SK-N-DZ (cell line): ENCODE data around the gene CSMD2.

ENCODE experiments used
- DNase-seq: peaks from one replicate; pipeline ENCODE4 v3.0.0-alpha.2; 2015; ENCODE audit warnings: low spot score

CSMD2 gene

DNA sequence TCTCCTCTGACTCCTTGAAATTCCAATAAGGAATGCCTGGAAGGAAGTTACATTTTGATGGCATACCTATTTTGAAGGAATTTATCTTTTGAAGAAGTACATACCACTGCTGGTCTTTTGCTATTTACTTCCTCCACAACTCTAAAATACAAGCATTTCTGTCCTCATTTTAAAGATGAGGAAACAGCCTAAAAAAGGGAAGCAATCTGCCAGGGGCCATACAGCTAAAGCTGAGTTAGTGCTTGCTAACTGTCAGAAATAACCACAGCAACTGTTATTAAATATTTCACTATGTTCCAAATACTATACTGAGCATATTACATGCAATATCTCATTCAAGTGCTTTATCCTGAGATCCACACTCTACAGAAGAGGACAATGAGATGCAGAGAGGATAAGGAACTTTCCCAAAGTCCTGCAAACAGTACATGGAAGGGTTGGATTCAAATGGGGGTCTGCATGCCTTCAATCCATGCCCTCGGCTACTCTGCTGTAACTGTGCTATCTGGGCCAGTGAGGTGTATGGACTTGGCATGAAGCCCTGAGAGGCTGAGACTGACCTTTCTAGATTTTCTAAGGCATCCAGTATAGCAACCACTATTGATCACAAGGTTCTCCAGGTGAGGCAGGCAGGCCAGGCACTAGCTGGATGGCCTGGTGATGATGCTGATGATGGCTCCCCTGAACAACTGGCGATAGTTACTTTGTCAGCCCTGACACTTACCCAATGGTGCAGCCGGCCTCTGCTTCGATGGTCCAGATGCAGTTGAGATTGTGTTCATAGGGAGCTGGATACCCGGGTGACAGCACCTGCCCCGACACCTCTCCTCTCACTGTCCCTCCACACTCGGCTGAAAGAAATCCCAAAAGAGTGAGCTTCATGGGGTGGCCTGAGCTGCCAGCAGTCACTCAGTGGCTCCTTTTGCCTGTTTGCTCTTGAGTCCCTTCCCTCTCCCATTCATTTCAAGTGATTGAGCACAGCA is 472.5 kb downstream of the CSMD2 start:
- no peak for DNase-seq

DNA sequence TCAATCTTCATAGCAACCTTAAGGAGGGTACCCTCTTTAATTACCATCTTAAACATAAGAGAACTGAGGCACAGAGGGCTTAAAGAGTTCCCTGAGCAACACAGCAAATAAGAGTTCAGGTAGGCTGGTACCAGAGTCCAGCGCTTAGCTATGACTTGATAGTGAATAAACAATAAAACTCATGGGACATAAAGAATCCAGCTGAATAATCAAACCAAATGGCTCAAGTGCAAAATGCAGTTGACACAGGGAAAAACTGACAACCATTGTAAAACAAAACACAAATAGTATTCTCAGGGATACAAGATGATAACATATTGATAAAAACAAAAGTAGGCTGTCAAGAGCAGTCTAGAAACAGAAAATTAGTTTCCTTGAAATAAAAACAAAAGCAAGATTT is 478.0 kb downstream of the CSMD2 start:
- DNase-seq = no peak

DNA sequence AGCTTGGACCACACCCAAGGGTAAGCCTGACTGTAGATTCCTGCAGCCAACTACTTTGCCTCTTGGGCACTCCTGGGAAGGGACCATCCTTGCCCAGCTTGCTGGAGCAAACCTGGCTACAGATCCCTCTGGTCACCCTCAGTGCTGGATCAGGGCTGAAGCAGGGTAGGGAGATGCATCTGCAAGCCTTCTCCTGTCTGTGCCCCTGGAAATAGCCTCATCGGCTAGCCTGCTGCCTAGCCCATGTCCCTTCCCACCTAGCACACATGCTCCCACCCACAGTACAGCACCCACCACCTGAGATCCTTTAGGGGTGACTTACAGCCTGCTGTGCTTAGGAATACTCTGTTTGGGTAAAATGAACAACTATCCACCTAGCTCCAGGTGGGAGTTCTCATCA is 478.5 kb downstream of the CSMD2 start:
- no peak for DNase-seq

DNA sequence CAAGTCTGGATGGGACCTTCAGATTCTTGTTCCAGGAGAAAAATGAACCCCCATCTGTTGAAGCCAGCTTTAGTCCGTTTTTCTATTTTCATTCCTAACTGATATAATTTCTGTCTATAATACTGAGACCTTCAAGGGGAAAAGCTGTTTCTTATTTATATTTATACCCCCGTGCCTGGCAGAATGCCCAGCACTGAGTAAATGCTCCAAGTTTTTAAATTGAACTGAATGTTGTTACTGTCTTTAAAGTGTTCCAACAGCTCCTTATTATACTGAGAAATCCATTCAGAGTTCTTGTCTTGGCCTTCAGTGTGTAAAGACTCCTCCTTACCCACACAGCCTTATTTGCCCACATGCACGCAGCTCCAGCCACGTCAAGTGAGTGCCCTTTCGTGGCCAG is 479.8 kb downstream of the CSMD2 start:
- no peak for DNase-seq

DNA sequence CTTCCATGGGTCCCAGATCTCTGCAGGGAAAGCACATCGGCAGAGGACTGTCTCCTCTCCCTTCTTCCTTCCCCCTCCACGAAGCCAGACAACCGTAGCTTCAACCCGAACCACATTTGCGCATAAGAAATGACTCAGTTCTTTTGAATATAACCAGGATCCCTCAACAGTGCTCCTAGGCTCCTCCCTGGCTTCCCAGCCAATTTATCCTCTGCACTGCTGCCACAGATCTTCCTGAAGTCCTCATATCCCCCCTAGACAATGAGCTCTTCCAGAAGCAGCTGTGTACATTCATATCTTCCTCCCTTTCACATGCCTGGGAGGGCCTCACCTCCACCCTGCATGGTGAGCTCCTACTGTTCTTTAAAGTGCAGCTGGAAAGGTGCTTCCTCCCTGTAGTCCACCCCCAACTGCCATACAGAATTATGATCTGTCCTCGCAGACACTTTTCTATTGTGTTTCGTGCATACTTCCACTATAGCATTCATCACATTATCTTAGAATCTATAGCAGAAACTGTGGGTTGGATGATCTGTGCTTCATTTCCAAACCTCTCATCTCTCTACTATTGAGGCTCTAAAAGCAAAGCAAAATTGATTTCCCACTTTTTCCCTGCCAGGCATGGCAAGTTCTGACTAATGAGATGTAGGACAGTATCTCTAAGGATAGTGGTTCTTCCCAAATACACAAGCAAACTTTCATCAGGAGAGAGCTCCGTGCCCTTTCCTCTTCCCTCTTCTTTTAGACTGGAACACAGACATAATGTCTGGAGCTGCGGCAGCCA is 480.4 kb downstream of the CSMD2 start:
- no peak for DNase-seq

DNA sequence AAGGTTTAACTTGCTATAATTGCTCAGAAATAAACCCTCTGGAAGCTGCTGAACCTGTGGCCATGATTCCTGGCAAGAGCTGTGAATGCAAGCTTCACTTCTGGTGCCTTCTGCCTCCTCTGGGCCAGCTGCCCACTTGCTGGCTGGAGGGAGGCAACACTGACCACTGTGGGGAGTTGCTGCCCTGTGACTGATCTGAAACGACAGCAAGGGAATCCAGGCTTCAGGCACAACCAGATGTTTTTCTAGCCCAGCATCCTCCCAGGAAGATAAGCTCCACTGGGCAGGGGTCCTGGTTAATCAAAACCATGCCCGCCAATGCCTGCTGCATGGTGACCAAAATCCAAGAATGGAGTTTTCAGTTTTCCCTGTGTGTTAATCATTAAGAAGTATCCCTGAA is 481.1 kb downstream of the CSMD2 start:
- DNase-seq = no peak

DNA sequence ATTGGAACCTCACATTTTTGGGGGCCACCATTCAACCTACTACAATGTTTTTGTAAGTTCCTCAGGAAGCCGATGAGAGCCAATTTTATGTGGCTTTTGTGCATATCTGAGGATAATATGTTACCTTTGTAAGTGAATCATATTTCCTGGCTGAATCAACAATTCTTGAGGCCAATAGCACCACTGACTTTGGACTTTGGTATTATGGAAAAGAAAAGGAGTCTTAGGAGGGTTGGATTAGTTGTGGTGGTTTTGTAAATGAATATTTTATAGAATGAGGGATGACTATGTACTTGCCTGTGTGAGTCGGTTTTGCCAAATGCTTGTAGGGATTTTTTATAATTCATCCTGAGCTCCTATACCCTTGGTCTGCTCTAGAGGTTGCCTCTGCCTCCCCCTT is 482.7 kb downstream of the CSMD2 start:
- DNase-seq = no peak

DNA sequence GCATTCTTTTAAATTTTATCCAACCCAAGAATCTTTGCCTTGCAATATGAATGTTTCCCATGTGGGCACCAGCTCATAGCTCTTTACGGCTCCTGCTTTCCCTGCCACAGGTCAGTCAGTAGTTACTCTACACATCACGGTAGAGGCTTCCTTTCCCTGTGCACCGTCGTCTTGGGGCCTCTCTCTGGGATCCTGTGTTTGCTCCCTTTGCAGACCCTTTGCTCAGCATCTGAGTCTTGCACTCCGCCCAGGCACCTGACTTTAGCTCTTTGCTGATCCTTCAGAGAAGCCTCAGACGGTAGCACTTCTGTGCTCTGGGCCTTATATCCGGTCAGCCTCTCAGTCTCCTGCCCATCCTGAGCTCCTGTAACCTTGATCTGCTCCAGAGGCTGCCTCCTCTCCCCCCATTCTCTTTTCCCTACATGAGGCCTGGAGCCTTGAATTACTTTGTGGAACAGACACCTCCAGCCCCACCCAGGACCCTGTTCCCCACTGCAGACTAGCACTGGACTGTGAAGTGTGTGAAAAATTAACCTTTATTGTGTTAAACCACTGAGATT is 484.7 kb downstream of the CSMD2 start:
- DNase-seq = no peak

DNA sequence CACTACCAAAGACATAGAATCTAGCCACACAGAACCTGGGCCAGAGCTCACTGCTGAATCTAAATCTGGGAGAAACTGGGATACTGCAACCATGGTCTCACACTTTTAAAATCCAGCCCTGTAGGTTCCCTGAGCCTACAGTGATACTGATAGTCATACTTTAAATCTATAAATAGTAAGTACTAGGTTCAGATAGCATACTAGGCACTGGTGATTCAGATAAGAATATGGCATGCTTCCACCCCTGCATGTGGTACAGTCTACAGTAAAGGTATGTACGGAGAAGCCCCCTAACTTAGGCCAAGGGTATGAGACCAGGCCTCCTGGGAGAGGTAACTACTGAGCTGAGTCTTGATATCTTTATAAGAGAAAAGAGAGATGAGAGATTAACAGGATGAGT is 494.5 kb downstream of the CSMD2 start:
- no peak for DNase-seq

DNA sequence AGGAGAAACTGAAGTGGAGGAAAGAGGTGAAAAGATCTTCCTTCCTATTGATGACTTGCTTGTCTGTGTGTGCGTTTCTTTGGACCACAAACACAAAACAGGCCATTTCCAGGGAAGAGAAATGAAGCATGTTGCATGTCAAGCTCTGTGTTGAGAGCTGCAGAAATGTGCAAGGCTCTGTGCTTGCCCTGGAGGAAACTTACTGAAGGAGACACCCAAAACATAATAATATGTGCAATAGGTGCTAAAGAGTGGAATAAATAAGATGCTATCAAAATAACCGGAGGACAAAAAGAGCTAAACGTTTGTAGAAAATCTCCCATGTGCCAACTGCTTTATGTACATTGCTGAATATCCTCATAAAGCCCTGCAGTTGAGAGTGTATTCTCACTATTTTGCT is 496.3 kb downstream of the CSMD2 start:
- no peak for DNase-seq

DNA sequence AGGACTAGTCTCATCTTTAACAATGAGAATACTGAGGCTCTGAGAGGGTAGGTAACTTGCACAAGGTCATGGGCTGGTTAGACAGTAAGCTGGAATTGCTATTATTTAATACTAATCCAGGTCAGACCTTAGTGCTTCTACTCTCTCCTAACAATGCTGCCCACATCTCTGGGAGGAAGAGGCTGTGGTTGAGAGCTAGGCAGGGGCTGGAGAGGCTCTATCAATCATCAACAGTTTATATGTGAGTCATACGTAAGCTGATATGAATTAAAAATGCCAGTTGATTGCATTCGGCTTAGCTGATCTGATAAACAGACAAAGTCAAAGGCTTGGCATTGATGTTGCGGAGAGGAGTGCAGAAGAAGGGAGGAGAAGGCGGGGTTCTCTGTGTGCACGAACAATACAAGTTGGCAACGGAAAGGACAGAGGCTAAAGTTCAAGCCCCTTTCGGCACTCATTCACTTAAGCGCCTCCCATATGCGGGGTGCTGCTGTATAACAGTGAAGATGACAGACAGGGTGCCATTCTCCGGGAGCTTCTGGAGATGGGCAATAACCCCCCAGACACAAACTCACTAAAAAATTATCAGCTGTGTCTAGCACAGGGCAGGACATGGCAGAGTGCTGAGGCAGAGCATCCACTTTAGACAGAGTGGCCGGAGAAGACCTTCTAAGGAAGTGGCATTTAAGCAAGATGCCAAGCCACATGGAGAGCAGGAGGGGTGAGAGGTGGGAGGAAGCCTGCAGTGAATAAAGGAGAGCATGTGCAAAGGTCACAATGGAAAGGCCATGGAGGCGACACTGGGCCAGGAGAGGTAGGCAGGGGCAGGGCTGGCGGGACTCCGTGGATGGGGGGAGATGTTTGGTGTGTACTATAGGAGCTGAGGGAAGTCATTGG is 497.4 kb downstream of the CSMD2 start:
- DNase-seq = no peak

DNA sequence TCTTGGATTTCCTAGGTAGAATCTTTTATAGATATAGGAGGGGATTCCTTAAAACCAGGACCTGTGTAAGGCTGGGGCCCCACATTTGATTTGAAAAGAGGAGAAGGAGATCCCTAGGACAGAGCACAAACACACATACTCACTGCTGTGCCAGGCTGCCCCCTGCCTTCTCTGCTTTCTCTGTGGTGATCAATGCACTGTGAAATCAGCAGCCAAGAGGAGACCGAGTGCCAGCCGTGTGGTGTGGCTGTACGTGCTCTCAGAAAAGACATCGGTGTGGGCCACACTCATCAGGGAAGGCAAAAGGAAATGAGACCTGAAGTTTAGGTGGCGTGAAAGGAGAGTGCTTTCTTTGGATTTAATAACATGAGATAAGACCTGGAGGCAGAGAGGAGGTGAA is 498.4 kb downstream of the CSMD2 start:
- DNase-seq = no peak

DNA sequence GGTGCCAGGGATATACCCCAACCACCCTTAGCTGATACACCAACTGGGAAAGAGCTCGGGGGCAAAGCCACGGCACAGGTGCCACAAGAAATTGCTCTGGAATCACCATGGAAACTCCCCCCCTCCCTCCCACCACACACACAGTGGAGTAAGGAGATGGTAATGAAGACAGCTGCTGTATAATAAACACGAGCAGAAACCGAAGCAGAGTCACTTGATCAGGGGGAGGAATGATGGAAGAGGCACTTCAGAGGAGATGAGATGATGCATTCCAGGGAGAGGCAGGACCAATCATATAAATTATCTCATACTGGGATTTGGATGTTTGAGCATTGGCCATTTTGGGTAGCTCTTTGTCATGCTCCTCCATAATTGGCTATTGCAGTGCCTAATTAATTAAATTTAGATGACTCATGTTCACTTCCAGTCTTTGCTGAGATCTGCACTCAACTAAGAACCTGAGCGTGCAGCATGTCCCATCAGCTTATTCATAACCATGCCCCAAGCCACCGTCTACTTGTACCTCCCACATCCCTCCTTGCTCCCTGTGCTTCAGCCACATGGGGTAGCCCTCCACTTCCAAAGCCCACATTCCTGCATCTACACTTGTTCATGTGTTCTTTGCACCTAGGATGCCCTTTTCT is 503.1 kb downstream of the CSMD2 start:
- DNase-seq = no peak

DNA sequence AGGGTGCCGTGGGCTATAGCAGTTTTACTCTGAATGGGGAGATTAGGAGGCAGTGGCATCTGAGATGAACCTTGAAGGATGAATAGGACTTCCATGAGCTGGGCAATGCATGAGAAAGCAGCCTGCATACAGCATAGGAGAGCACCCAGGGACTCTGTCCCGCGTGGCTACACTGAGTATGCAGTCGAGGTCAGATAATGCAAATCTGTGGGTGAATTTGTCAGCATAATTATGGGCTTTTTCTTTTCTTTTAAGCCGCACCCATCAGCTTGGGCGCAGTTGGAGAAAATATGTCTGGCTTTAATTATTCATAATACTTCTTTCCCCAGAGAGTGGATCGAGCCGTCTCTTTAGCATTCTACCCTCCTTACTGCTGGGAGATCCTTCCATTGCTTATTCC is 504.1 kb downstream of the CSMD2 start:
- no peak for DNase-seq

DNA sequence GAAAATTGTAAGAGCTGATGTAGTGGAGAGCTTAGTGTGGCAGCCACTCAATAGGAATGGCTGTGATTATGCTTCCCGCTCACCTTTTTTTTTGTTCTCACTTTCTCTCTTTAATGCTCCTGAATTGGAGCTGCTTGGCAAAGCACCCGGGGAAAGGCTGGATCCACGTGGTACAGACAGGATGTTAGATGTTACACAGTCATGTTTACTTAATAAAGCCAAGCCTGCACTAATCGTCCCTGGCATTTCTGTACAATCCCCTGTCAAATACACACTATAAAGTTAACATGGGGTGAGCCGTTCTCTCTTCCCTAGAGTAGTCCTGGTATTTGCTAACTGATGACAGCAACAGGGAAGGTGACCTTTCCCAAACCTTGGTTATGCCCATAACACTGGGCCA is 504.8 kb downstream of the CSMD2 start:
- no peak for DNase-seq

DNA sequence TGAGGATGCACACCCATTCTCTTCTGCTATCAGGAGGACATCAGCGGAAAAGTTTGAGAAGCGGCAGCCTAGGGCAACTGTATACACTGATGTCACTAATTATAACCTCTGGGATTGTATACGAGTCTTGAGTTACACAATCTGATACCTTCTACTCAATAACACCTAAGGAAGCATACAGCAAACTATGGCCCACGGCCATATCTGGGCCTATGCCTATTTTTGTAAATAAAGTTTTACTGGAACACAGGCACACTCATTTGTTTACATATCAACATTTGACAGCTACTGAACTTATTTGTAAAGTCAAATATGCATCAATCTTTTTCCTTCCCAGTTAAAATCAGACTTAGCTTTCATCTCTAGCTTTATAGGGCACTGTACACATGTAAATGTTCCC is 505.4 kb downstream of the CSMD2 start:
- DNase-seq = no peak

DNA sequence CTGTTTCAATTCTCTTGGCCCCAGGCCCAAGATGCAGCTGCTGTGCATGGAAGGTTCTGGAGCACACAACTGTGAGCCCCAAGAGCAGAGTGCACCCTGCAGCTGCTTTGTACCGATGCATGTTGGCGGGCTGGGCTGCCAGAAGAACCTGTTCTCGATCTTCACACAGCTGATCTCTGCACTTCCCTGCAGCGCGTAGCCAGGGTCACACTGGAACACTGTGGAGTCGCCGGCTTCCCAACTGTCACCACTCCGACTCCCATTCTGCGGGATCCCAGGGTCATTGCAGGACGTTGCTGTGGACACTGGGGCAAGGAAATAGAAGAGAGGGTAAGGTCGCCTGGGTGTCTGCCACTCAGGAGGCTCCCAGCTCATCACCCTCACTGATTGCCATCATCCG is 507.2 kb downstream of the CSMD2 start:
- DNase-seq = no peak

DNA sequence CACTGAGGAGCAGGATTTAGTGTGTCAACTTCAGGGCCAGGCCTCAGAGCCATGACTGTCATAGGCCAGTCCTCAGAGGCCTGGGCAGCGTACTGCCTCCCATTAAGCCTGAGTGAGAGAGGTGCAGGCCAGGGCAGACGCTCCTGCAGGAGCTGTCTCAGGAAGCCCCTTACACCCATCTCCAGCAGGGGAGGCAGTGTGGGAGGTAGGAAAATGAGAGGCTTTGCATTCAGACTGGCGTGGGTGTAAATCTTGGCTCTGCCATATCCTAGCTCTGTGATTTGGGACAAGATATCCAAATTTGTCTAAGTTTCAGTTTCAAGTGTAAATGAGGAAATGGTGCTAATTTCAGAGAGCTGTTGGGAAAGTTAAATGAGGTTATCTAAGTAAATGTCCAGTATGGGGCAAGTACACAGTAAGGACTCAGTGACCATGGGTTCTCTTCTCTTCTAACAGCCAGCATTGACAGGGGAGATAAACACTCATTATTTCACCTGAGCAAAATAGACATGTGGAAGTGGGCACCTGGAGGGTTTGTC is 508.5 kb downstream of the CSMD2 start:
- DNase-seq = no peak

DNA sequence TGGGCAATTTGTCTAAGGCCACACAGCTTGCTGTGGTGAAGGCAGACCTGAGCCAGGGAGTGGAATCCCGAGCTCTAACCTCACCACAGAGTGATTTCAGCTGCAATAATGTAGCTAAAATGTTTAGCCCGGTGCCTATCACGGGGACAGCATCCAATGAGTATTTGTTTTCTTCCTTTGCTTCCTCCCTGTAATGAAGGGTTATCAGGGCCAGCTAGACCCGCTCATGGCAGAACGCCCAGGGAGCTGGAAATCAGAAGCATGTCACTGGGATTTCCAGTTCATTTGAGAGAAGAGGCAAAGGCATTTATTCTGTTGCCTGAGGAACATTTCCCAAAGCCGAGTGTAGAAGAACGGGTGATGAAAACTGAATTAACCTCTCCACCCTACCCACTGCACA is 509.5 kb downstream of the CSMD2 start:
- DNase-seq = no peak

DNA sequence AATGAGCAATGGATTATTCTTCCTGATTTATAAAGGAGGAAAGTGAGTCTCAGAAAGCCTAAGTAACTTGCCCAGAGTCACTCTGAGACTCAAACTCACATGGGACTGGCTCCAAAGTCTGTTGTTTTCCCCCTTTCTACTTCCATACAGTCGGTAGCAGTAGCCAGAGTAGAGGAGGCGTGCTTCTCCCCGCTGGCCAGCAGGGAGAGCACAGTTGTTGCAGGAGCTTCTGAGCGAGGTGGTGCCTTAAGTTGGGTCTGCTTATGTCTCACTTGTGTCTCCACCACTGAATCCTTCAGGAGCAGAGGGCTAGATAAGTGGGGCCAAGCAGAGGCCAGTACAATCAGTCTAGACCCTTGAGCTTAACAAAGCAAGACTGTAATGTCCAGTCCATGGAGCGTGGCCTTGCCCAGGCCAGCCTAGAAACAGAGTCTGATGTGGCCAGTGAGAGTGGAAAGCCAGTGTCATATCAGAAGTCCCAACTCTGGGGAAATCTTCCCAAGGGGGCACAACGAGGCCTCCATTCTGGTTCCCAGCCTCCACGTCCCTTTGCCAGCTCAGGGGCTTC is 510.7 kb downstream of the CSMD2 start:
- no peak for DNase-seq
